HG03571 (cell line): ENCODE results near the gene GAR1.
"Not testable (repeated sequence)": the region's sequence is repeated elsewhere in the genome, so short reads cannot be mapped to it uniquely, and the experiment has no call there.

Source experiments
- ATAC-seq: cut with Tn5 transposase; IDR thresholded peaks from one replicate; pipeline ENCODE4 v1.9.1; 2021; ENCODE audit not compliant: unreplicated experiment

The GAR1 gene

DNA sequence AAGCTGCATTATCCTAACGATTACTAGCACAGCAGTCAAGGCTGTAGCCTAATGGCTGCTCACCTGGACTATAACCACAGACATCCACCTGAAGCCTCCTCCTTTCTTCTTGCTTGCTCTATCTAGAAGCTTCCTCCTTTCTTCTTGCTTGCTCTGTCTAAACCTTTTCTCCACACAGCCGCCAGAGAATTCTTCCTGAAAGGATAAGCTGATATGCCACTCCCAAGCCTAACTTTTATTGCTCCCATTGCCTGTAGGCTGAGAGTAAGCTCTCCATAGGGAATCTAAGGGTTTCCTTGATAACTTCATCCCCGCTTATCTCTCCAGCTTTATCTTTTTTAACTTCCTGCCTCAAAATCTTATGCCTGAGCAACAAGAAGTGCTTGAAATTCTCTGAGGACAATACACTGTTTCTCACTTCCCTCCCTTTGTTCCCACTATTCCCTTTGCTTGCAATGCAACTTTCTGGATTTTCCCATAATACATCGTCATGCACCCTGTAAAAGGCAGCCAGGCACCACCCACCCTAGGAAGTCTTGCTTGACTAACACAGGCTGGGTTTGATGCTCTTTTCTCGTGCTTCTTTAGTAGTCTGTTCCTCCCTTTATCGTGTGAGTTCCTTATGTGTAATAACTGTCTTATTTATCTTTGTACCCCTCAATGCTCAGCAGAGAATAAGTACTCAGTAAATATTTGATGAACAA lies 31.0 kb downstream of the GAR1 start:
- ATAC-seq = no peak

DNA sequence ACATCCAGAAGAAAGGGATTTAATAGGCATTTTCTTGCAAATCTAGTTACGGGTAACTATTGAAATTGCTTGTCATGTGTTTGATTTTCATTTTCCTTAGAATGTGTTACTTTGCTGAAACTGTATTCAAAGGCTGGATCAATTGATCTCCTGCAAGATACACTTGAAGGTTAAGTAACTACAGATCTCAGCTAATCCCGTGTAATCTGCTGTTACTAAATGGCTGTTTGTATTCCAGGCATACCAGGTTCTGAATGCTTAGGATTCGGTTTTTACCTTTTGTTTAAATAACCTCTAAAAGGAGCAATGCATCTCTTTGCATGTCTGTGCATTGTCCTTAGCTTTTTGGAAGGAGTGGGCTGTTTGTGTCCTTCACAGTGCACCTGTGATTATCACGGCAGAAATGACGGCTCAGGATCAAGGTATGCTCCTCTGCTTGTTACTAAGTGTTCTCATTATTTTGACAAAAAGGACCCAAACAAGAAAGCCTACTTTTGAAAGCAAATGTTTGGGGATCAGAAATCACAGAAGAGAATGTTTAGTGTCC lies 32.4 kb downstream of the GAR1 start, which contains the start of gene LRIT3:
Gene LRIT3 (plus strand): TSS at position 212 of the 547 bp plus-strand sequence. CDS start 95 bp downstream, at position 307.
- no peak for ATAC-seq

DNA sequence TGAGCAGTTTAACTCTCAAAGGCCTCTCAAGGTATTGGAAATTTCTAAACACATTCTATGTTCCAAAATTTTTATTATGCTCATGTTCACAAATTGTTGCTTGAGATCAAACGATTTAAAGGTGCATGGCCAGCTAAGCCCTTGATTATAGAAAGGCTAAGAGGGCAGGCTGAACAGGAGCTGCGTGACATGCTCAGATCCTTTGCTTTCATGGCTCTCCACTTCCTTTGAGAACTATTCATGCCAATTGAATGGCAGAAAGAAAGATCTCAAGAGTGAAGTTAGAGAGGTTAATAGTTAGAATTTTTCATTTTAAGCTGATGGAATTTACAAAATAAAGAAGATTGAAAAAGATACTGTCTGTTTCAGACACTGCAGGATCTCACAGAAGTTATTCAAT lies 32.9 kb downstream of the GAR1 start:
- no peak for ATAC-seq

DNA sequence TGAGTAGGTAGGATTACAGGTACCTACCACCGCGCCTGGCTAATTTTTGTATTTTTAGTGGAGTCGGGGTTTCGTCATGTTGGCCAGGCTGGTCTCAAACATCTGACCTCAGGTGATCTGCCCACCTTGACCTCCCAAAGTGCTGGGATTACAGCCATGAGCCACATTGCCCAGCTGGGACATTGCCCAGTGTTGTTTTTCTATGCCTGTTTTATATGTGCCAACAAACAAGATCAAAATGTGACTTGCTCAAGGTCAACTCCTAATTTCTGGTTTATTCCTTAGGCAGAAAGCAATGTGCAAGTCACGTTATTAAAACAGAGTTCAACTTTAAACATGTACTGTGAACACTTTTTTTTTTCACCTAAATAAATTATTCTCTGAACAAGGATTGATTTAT lies 35.0 kb downstream of the GAR1 start:
- no peak for ATAC-seq

DNA sequence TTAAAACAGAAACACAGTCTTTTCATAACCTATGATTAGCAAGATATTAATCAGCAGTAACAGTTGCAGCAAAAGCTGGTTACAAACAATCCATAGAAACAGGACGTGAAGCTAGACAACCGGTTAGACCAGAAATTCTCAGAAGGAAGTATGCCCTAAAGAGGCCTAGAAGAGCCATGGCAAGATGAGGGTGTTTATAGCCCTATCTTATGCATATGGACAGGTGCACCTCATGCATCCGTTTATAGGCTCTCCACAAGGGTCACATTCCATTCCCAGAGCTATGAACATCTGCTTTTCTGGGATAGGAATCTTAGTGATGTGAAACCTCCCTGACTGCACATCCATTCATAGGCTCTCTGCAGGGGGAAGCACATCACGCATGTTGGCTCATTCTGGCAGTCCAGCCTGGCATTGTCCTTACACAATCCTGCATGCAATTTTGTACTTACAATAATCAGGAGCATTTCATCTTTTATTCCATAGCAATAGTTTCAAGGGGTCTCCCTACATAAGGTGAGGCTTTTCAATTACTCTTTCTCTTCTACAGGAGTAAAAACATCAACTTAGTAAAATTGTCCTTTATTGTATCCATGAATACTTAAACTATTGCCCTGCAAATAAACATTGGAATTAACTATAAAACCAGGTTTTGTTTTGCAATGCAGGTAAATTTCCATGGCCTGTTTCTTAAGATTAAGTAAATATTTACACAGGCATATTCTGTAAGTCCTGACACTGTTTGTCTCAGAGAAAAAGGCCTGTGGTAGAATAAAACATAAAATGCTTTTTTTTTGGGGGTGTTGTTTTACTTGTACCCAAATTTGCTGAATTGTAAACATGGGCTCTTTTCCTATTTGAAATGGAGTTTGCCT lies 44.1 kb downstream of the GAR1 start:
- ATAC-seq = not testable (repeated sequence)

DNA sequence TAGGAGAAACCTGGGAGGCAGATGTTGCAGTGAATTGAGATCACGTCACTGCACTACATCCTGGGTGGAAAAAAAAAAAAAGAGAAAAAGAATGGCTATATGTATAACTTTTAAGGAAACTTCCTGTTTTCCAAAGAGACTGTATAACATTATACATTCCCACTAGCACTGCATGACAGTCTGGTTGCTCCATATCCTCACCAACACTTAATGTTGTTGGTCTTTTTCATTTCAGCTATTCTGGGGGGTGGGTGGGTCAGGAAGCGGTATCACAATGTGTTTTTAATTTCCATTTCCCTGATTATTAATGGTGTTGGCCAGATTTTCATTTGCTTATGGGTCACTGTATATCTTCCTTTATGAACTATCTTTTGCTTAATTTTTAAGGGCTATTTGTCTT lies 45.7 kb downstream of the GAR1 start:
- ATAC-seq = no peak

DNA sequence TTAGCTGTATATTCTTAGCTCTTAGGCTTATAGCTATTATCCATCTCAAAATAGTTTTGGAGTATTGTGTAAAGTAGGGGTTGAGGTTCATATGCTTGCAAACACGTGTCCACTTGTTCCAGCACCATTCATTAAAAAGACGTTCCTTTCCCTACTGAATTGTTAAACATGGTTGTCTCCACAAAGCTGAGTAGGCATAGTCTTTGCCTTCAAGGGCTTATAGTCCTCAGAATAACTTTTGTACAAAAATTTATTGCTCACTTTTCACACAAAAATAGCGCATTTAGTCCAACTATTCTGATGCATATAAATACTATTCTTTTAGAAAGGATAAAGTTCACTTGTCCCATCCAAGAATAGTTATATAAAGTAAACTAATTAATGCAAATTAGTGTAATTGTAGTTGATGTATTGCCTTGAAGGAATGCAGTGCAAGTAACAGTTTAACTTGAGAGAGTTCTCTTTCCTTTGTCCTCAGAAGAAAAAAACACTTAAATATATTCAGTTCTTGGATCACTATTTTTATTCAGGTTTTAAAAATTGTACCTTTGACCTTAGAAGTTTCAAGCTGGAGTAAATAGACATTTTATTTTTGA lies 46.5 kb downstream of the GAR1 start:
- ATAC-seq = no peak

DNA sequence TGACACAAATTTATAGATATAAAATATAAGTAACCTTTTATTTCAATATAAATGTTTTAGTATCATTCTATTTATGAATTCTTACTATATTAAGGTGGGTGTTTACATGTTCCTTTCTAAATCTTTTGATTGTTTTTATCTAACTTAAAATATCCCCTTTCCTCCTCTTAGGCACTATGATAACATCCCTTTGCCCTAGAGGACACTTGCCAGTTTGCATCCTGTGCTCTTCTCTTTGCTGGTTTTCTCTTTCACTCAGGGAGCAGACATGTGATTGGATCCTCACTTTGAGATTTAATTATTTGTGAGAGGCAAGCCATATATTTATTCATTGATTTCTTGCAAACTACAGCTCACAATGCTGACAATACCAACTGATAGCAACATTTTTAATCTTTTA lies 48.6 kb downstream of the GAR1 start:
- no peak for ATAC-seq

DNA sequence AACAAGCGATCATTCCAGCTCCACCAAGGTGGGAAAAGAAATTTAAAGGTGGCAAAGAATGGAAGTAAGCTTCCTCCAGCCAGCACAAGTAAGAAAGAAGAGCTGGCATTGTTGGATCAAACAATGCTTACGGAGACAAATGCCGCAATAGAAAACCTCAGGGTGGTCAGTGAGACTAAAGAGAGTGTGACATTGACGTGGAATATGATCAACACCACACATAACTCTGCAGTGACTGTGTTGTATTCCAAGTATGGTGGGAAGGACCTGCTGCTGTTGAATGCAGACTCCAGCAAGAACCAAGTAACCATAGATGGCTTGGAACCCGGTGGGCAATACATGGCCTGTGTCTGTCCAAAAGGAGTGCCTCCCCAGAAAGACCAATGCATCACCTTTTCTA lies 54.5 kb downstream of the GAR1 start:
- ATAC-seq = no peak

DNA sequence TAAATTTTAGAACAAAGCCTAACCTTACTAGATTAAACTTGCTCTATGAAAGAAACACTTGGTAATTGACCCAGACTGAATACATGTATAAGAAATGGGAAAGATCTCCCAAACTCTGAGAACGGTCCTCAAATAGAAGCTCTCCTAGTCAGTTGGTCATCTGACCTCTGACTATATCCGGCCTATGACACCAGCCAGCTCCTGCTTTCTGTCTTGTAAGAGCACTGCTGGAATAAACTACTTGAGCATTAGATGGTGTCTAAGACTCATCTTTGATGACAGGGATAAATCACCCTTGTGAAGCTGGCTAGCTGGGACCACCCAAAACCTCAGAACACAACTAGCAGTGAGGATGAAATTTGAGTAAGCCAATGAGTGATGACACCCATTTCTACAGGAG lies 56.5 kb downstream of the GAR1 start:
- no peak for ATAC-seq

DNA sequence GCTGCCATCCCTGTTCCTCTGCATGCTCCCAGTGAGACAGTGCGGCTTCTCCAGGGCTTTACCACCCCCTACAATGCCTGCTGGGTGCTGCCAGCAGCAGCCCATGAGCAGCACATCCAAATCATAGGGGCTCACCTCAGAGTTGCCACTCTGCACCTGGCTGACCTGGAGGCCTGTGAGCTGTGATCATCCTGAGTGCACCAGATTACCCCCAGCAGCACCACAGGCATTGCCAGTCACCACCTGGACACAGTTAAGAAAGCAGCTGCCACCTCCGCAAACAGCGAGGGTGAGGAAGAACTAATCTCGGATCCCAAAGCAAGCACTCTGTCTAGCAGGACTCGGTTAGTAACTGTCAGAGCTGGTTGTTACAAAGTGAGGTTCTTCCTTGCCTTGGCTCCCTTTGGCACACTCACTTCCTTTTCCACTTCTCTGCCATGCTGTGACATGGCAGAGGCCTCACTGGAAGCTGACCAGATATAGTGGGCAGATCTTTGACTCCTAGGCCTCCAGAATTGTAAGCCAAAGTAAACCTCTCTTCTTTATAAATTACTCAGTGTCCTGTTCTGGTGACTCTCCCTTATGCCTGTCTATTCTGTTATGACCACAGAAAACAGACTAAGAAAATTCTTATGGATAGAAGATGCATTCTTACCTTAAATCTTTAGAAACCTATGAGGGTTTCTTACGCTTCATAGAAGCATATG lies 57.5 kb downstream of the GAR1 start:
- ATAC-seq = no peak

DNA sequence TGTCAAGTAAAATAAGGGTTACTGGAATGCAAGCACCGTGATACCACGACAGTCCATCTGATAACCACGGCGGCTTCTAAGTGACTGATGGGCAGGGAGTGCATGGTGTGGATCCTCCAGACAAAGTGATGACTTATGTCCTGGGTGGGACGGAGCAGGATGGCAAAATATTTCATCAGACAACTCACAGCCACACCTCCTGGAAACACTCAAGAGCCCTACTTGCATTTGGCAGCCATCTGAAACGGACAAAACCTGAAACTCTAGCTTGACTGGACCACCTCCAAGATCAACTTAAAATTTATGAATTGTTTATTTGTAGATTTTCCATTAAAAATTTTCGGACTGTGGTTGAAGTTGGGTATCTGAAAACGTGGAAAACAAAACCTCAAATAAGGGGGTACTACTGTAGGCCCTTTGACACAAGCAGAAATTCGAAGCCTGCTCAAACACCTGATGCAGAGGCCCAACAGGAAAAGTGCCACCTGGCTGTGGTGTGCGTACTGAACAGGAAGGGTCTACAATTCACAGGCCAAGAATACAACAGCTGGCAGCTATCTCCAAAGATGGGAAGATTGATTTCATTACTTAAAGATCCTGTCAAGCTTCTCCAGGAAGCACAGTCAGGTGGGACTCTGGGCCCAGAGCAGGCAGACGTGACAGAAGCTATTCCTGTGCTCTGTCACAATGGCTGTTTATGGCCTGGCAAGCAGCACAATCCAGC lies 58.4 kb downstream of the GAR1 start:
- no peak for ATAC-seq
